HG02840 (cell line): ENCODE measurements around the gene SERGEF.

Experiments
- ATAC-seq: cut with Tn5 transposase; IDR thresholded peaks from one replicate; pipeline ENCODE4 v1.9.1; 2021; ENCODE audit warnings: mild to moderate bottlenecking, moderate library complexity, moderate number of reproducible peaks; ENCODE audit not compliant: unreplicated experiment, low FRiP score

SERGEF gene

DNA sequence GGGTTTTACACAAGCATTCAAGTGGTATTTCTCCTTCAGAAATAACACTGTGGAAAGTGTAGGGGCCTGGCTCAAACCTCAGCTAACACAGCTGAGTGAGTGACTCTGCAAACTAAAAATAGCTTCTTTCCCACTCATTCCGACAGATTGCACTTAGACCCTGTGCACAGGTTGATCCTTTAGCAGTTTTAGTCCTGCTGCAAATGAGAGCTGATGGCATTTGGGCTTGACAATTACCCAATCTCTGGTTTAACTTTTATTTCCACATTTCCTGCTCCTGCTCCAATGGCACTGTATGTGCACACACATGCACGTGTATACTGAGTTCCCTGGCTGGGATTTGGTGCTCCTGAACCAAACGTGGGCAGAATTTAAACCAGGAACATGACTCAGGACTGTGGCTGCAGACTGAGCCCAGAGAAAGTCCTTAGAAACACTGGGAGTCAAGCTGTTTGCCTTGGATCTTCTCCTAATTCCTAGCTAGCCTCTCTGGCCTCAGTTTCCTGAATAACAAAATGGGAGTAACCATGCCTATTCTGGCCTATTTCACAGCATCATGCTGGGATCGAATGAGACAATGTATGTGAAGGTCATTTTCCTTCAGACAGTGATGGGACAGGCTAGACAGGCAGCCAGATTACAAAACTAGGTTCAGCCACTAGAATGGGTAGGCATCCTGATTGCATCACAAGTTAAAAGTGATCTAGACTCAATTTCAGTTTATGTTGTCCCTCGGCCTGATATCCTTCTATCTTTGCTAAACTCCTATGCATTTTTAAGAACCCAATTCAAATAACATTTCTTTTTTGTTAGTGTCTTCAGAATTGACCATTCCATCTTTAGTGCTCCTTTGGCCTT lies 58.2 kb downstream of the SERGEF start:
- ATAC-seq = no peak

DNA sequence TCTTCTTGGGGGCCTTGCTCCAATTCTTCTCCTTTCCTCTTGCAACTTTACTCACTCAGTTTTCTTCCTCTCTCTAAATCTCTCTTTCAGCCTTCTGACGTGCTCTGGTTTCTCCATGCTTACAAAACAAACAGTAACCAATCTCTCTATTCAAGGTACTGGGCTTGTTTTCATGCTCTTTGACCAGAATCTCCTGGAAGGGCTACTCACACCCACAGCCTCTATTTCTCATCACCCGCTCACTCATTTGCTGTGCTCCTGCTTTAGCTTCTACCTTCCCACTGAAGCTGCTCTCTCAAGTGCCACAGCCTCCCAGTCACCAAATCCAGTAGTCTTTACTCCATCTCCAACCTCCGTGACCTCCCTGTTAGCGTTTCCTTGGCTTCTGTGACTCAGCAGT lies 60.4 kb downstream of the SERGEF start:
- ATAC-seq = no peak

DNA sequence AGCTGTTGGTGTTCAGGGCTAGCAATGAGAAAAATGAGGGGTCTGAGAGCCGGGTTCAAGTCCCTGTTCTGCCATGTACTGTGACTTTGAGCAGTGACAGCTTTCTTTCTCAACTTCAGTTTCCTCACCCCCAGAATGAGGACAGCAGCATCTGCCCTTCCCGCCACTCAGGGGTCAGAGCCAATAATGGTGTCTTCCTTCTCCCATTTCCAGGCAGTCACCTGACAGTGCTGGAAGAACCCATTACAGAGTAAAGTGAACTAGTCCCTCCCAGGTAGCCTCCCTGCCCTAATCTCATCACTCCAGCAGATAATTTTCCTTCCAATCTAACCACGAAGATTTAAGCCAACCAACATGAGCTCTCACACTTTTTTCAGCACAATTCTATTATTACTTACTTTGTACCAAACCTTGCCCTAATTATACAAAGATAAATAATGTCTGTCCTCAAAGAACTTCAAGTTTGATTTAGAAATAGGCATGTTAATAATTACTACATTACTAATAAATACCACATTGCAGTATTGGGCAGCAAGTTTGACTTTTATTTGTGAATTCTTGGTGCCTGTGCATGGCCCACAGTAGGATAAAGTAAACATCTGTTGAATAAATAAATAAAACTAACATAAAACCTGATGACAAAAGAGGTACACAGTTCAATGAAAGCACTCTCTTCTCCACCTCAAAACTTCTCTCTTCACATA lies 61.0 kb downstream of the SERGEF start:
- ATAC-seq = no peak

DNA sequence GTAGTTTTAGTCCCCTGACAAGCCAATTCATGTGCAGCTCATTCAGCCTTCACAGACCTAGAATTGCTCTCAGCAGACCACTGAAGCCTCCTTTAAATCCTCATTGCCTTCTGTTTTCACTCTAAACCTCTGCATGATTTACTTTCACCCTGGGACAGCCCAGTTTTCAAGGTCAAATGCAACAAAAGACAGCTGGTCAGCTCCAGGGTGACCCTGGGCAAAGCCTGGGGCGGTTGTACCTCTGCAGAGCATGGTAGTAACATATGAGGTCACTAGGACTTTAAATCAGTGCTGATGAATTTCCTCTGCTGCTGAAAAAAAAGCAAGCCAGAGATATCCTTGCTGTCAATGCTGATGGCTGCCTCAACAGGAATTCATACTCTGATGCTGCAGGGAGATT lies 62.2 kb downstream of the SERGEF start:
- no peak for ATAC-seq

DNA sequence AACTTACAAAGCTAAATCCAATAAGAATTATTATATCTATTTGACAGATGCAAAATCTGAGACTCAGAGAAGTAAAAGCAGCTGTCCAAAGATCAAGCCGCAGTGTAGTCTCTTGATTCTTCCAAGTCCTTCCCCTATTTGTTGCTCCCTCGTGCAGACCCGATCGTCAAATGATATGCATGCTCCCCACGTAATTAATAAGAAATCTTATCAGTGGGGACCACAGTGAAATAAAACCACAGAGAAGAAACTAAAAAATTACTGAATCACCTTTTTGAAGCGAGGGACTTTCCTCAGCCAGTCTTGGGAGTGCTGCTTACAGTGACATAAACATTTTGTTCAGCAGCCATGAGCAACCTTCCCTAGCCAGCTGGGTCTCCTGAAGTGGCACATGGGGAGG lies 64.6 kb downstream of the SERGEF start:
- ATAC-seq = no peak

DNA sequence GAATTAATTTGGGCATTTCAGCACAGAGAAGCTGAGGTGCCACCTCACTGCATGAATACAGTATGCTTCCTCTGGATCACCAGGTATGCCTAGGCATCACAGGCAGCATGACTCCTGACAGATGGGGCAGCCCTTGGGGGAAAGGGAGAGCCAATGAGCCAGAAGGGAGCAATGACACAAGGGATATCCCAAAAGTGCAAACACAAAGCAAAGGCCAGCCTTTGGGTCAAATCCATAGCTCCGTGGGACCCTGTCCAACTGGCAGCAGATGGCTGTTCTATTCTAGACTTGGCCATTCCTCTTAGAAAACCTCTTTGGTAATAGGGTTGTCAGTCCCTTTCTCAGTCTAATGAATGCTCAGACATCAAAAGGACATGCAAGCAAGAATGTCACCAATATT lies 73.3 kb downstream of the SERGEF start:
- ATAC-seq = no peak

DNA sequence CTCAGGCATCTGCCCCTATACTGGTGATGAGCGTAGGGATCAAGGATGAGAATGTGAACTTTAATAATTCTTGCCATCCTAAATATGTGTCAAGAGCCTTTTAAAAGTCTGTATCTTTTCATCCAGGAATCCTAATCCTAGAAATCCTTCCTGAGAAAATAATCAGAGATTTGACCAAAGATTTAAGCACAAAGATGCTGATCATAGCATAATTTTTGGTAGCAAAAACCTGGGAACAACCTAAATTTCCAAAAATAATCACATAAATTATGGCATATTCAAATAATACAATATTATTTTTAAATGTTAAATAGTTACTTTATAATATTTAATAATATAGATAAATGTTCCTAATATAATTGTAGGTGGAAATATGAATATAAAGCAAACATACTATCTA lies 76.1 kb downstream of the SERGEF start:
- ATAC-seq = no peak

DNA sequence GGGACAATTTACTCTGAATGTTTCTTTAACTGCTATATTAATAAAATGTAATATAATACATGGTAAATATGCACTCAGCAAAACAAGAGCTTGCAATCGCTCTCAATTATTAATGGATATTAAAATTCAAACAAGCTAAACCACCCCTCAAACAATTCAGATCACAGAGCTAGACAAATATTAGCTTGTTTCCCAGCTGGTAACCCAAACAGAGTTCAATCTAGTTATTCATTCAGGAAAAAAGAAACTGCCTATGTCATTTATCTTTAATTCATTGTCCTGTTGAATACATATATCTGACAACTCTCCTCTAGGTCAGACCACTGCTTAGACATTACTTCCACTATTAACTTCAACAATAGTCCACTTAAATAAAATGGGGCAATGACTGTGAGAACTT lies 78.7 kb downstream of the SERGEF start:
- ATAC-seq = no peak

DNA sequence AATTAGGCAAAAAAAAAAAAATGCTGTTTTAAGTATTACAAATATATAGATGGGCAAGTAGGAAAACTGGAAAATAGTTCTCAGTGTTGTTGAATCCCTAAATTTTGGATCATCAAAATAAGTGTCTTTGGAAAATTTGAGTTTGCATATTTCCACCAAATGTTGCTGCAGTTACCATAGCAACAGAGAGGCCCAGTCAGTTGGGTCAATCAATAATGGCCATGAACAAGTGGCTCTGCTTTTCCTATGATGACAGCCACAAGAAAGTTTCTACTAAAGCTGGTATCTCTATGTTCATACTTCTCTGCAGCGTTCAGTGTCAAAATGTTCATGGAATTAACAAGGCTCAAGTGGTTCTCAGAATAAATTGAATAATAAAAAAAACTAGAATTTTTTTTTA lies 79.1 kb downstream of the SERGEF start:
- no peak for ATAC-seq

DNA sequence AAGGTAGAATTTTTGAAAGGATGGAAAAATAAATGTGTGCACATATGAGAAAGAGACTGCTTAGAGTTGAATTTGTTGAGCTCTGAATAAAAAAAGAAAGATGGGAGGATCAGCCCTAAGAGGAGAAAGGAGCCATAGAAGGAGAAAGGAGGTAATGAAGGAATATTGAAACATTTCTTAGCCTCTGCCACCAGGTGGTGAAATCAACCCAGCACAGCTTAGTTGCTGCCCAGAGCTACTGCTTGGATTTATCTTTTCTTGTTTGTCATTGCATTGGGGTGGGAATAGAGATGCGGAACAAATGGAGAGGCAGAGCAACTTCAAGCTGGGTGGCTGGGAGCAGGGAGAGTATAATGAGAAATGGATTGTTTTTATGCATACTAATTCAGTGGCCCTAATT lies 80.4 kb downstream of the SERGEF start:
- ATAC-seq = no peak

DNA sequence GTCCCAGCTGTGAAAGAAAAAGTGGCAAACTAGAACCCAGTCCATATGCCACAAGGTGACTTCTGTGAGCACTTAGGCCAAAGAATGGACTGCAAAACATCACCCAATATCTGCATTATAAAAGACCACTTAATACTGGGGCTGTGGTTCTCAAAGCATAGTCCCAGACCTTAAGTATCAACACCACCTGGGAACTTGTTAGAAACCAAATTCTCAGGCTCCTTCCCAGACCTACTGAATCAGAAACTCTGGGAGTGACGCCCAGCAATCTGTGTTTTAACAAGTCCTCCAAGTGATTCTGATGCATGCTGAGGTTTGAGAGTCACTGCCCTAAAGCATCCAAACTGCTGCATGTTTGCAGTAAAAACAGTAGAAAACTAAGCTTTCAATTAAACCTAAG lies 81.3 kb downstream of the SERGEF start:
- no peak for ATAC-seq

DNA sequence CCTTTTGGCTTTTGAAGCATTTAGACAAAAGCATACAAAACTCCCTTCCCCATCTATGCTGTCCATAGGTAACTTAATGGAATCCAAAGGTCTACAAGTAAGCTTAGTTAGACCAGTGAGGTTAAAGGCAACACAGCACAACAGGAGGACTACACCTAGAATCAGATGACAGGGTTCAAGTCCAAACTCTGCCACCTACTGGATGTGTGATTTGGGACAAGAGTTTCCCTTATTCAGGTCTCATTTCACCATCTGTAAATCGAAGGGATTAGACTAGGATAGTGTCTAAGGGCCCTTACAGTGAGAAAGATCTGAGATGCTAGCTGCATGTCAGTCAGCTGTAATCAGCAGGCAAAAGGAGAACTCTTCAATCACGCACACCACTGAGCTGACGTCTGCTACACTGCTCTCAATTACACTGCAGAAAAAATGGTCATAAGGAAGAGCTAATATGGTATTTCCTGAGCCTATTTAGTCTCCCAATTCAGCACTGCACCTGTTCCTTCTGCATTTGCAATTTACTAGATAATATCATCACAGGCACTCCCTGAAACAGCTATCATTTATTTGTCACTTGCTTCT lies 82.2 kb downstream of the SERGEF start:
- ATAC-seq = no peak

DNA sequence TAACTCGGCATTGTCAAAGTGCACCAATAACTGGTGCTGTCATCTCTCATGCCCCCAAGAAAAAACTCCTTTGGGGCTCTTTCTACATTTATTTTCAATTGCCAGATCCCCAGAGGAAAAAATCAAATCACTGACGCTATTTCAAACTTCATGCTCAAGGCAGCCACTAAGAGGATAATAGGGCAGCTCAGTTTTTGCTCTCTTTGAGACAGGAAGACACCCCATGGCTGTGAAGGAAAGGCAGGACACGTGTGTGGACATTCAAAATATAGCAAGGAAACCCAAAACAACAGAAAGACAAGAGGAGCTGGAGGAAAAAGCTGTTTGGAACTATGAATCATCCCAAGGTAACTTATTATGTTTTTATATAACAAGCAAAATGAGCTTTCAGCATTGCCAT lies 83.7 kb downstream of the SERGEF start:
- ATAC-seq = no peak

DNA sequence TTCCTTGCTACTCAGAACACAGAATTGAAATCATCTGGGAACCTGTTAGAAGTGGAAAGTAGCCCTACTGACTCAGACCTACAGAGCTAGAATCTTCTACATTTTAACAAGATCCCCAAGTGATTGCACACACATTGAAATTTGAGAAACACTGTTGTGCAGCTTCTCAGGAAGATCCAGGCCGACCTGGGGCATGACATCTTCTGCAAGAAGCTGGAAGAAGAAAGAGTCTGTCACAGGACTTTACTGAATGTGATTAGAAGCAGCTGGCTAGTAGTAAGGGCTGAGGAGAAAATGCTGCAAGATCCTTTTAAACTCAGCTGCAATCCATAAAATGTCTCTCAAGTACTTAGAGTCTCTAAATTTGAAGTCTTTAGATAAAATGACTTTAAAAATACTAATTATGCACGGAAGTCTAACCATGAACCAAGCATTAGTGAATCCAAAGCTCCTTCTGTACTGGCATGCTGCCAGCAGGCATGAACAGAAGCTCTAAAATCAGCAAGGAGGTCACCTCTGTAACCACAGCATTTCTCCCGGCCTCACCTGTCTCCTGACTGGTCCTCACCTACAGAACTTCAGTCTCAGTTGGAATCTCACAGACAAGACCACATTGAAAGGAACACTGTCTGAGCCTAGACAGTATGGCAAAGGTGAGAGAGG lies 85.0 kb downstream of the SERGEF start:
- no peak for ATAC-seq

DNA sequence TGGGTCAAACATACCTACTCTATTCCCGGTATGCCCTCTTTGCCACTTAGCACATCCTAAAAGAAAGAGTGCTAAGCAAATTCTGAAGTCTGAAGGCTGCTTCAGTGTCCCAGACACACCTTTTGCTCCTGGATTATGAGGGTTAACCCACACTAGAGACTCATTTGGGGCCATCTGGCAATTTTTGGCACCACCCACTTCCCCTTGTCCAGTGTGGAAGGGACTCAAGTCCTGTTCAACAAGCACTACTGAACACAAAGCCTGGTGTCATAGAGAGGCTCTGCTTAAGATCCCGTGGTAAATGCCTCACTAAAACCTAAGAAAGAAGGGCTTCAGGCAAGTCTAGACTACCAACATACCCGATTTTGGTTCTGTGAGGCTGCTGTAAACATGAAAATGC lies 85.8 kb downstream of the SERGEF start:
- no peak for ATAC-seq

DNA sequence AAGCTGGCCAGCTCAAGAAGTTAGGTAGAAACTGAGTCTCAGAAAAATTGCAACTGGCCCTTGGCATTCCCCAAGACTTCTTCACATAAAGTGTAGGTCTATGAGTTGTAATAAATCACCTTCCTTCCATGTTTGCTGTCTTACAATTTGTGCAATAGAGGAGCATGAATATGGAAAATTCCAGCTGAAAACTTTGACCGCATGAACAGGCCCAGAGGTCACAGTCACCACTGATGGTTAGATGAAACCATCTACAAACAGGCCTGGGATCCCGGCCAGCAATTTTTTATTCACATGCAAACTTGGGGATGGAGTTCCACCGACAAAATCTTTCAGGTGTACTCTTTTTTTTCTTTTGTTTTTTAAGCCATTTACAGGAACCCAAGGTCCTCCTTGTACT lies 88.1 kb downstream of the SERGEF start:
- ATAC-seq = no peak

DNA sequence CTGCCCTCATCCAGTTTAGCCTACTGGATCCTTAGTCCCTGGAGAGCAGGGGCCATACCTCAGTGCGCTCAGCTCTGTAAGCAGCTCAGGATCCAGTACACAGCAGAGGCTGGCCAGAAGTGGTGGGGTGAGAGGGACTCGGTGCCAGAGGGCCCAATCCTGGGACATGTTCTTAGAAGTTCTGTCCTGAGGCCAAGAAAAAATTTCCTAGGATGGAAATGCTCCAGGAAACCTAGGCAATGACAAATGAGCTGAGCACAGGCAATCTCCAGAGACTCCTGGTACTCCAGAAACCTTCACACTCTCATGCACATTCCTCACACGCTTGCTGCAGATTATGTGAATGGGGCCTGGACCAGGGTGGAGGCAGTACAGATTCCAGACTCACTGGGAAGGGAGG lies 89.6 kb downstream of the SERGEF start:
- ATAC-seq = no peak

DNA sequence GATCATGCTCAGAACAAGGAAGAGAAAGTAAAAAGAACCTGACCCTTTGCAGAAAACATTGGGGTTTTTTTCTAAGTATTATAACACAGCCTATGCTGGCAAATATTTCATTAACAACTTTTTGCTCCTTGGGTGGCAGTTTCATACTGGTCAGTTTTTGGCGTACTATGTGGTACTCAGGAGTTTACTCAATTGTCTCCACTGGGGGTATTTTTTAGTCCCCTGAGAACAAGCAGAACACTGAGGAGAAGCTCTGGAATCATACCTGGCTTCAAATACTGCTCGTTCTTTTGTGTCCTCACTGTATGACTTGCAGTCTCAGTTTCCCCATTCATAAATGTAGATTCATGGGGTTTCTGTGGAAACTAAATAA lies 90.4 kb downstream of the SERGEF start:
- no peak for ATAC-seq

DNA sequence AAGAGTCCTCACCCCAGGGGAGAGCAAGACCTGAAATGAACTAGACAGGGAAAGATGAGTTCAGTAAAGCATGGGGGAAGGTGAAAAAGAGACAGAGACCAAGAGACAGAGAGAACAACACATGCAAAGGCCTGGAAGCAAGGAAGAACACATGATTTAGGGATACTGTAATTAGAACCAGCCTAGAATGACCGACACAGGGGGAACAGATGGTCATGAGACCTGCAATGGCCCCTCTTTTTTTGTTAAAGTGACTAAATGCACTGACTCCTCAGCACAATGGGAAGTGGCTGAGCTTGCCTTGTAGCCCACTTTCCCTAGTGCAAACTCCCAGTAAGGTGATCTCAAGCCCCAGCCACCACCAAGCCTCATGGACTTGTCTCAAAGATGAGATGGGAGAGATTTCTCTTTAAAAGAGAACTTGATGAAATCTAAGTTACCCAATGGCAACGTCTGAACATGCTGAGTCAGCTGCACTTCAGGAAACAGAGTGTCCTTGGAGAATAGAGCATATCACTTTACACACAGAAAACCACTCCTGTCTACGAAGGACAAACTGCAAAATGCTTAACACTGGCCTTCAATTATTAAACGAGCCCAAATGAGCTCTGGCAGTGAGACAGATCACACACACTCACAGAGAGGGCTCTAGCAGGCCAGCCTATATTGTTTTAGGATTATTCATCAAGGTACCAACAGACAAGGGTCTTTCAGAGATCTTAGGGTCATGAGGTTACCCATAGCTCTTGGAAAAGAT lies 91.0 kb downstream of the SERGEF start:
- no peak for ATAC-seq

DNA sequence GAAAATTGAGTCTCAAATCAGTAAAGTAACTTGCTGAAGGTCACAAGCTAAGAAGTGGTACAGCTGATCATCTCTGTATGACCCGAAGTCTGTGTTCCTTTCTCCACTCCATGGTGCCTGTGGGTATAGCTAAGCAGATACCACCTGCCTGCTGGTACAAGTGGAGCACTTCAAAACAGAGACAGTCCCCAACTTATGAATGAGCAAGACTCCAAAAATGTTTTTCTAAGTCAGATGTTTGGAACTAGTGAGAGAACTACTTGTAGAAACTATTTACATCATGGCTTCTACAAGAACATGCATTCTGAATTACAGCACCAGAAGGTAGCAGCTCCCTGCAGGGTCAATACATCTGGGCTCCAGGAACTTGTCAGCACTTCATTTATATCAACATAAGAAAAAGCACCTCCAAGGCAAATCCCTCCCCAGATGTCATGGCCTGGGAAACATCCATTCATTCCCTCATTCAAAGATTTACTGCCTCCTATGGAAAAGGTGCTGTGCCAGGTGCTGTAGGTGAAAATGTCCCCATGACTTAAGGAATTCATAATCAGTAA lies 94.7 kb downstream of the SERGEF start:
- no peak for ATAC-seq
